ENCODE measurements around the gene KCNV2. TPM values are rescaled to one million over a fixed set of nuclear protein-coding genes. Genes with fewer than 3 reads are reported as not detected.

KCNV2 gene
- total and polyA plus RNA-seq, 2 experiments from 2014 or later, result 0.60 TPM; not detected in 1

GRCh38 chr9:2718001-2718697 lies 839 bp downstream of the KCNV2 start:
- H3F3A ChIP-seq (replicated peaks; ENCODE audit: low read depth), result no peaks in the 10 kb centered on the region
- H3K27me3 Mint-ChIP-seq (ENCODE audit: insufficient read depth, low read depth, poor library complexity), result peaks cover 2% of the 10 kb centered on the region
- H3K27me3 ChIP-seq (ENCODE audit: insufficient read depth), result no peaks in the 10 kb centered on the region
- H3K27ac Mint-ChIP-seq, result no peak overlapping the region
- no peaks in the 10 kb centered on the region; the same call in 2 of the 3 replicates for H3K9me3 Mint-ChIP-seq
- no peak overlapping the region for H3K27ac ChIP-seq (ENCODE audit: low read depth)
- H3K4me1 Mint-ChIP-seq, result peaks cover 4% of the 10 kb centered on the region; the same call in 2 of the 3 replicates
- H3K4me1 ChIP-seq (ENCODE audit: insufficient read depth), result no peaks in the 10 kb centered on the region
- no peaks in the 10 kb centered on the region; the same call in 1 of the 2 replicates for H3K36me3 ChIP-seq (ENCODE audit: insufficient read depth)
- no peak overlapping the region for H3K4me3 Mint-ChIP-seq
- H3K79me2 ChIP-seq (replicated peaks; ENCODE audit: insufficient read depth), result no peaks in the 10 kb centered on the region
- TF ChIP-seq ZNF114 (CRISPR knock-in tag; IDR thresholded peaks at IDR 0.05) (no peak), STAT1 (IDR thresholded peaks at IDR 0.05; ENCODE audit: unreplicated experiment) (no peak), ZNF462 (CRISPR knock-in tag; IDR thresholded peaks at IDR 0.05) (no peak), CTCF (conservative IDR thresholded peaks at IDR 0.05; ENCODE audit: low read depth in 2 of 2) (no peak), EZH2 (IDR thresholded peaks at IDR 0.05; ENCODE audit: low read depth, unreplicated experiment) (no peak), NANOG (IDR thresholded peaks at IDR 0.05; ENCODE audit: borderline replicate concordance) (no peak), ZNF331 (CRISPR knock-in tag; IDR thresholded peaks at IDR 0.05; ENCODE audit: low read depth) (no peak), POLR2AphosphoS5 (IDR thresholded peaks at IDR 0.05; ENCODE audit: low read depth) (no peak), JUNB (IDR thresholded peaks at IDR 0.05; ENCODE audit: unreplicated experiment) (no peak), EZH2phosphoT487 (IDR thresholded peaks at IDR 0.05; ENCODE audit: unreplicated experiment) (no peak), ETS1 (IDR thresholded peaks at IDR 0.05) (no peak), REST (IDR thresholded peaks at IDR 0.05; ENCODE audit: unreplicated experiment) (no peak), CREB1 (CRISPR knock-in tag; IDR thresholded peaks at IDR 0.05; ENCODE audit: low read depth) (no peak)
- no peak overlapping the region for H2AFZ ChIP-seq
- no peaks in the 10 kb centered on the region; the same call in 1 of the 2 replicates for H3K9me2 ChIP-seq (ENCODE audit: insufficient read depth)
- no peaks in the 10 kb centered on the region for H4K20me1 ChIP-seq (replicated peaks; ENCODE audit: insufficient read depth)
- H3K36me3 Mint-ChIP-seq (ENCODE audit: low read depth), result peaks cover 9% of the 10 kb centered on the region; the same call in 1 of the 3 replicates
- ATAC-seq (no peak), DNase-seq (ENCODE audit: low spot score) (no peak)
- no peak overlapping the region for H3K4me2 ChIP-seq
- H3K4me3 ChIP-seq, result no peak overlapping the region

Data from GM23338 (cell line).